ENCODE results near the gene RPL27A.

Gene RPL27A

GRCh38 chr11:8682303-8683114, at the start of gene RPL27A, which contains the start of gene TRIM66:
TSS of gene RPL27A (plus strand) at chr11:8682792. CDS start at chr11:8682814, 22 bp downstream.
TSS of gene TRIM66 (minus strand) at chr11:8682665. CDS start at chr11:8672274, 10,391 bp downstream.
- Histone ChIP-seq H3K9ac (ENCODE audit: low read depth, low read length) (peak within 1 kb of the TSS; percentile 100), H3K27ac (ENCODE audit: low read length) (peak within 1 kb of the TSS; percentile 96), H3K27me3 (ENCODE audit: insufficient read depth, low read length) (no peaks in the 10 kb centered on the region), H3K4me1 (ENCODE audit: insufficient read depth, low read length) (no peaks in the 10 kb centered on the region; the same call in 1 of the 2 replicates), H3K9me3 (ENCODE audit: insufficient read depth, low read depth, low read length) (no peaks in the 10 kb centered on the region), H3K4me3 (ENCODE audit: low read length) (peak within 1 kb of the TSS; percentile 82), H3K36me3 (ENCODE audit: insufficient read depth, low read depth, low read length) (peaks cover 53% of the 10 kb centered on the region)

GRCh38 chr11:8634498-8634897, 48.1 kb upstream of the RPL27A start:
- no peaks in the 10 kb centered on the region for H3K27me3 ChIP-seq (ENCODE audit: insufficient read depth, low read length)
- no peak overlapping the region for H3K27ac ChIP-seq (ENCODE audit: low read length)
- no peak overlapping the region for H3K4me3 ChIP-seq (ENCODE audit: low read length)
- no peaks in the 10 kb centered on the region for H3K9me3 ChIP-seq (ENCODE audit: insufficient read depth, low read depth, low read length)
- H3K4me1 ChIP-seq (ENCODE audit: insufficient read depth, low read length): no peaks in the 10 kb centered on the region
- H3K9ac ChIP-seq (ENCODE audit: low read depth, low read length): no peak overlapping the region
- peaks cover 26% of the 10 kb centered on the region for H3K36me3 ChIP-seq (ENCODE audit: insufficient read depth, low read depth, low read length)

- no peaks in the 10 kb centered on the region for H3K9me3 ChIP-seq (ENCODE audit: insufficient read depth, low read depth, low read length)
- no peak overlapping the region for H3K4me3 ChIP-seq (ENCODE audit: low read length)
- H3K27me3 ChIP-seq (ENCODE audit: insufficient read depth, low read length): no peaks in the 10 kb centered on the region
- H3K27ac ChIP-seq (ENCODE audit: low read length): no peak overlapping the region
- peaks cover 26% of the 10 kb centered on the region for H3K36me3 ChIP-seq (ENCODE audit: insufficient read depth, low read depth, low read length)
- no peak overlapping the region for H3K9ac ChIP-seq (ENCODE audit: low read depth, low read length)
- peaks cover 7% of the 10 kb centered on the region; the same call in 1 of the 2 replicates for H3K4me1 ChIP-seq (ENCODE audit: insufficient read depth, low read length)
These were observed 46.5 kb upstream of the RPL27A start for GRCh38 chr11:8636127-8636526.

- Histone ChIP-seq H3K4me3 (ENCODE audit: low read length) (no peak overlapping the region), H3K27me3 (ENCODE audit: insufficient read depth, low read length) (no peaks in the 10 kb centered on the region), H3K9me3 (ENCODE audit: insufficient read depth, low read depth, low read length) (no peaks in the 10 kb centered on the region), H3K4me1 (ENCODE audit: insufficient read depth, low read length) (peaks cover 8% of the 10 kb centered on the region; the same call in 1 of the 2 replicates), H3K36me3 (ENCODE audit: insufficient read depth, low read depth, low read length) (peaks cover 23% of the 10 kb centered on the region), H3K27ac (ENCODE audit: low read length) (no peak overlapping the region), H3K9ac (ENCODE audit: low read depth, low read length) (no peak overlapping the region)
These were observed 44.3 kb upstream of the RPL27A start for GRCh38 chr11:8638300-8638699.

- H3K27ac ChIP-seq (ENCODE audit: low read length): no peak overlapping the region
- peaks cover 8% of the 10 kb centered on the region; the same call in 1 of the 2 replicates for H3K4me1 ChIP-seq (ENCODE audit: insufficient read depth, low read length)
- no peak overlapping the region for H3K9ac ChIP-seq (ENCODE audit: low read depth, low read length)
- no peaks in the 10 kb centered on the region for H3K9me3 ChIP-seq (ENCODE audit: insufficient read depth, low read depth, low read length)
- peaks cover 16% of the 10 kb centered on the region for H3K36me3 ChIP-seq (ENCODE audit: insufficient read depth, low read depth, low read length)
- H3K27me3 ChIP-seq (ENCODE audit: insufficient read depth, low read length): no peaks in the 10 kb centered on the region
- H3K4me3 ChIP-seq (ENCODE audit: low read length): no peak overlapping the region
These were observed 42.9 kb upstream of the RPL27A start for GRCh38 chr11:8639655-8640054.

GRCh38 chr11:8640267-8640906, 42.2 kb upstream of the RPL27A start:
- Histone ChIP-seq H3K4me3 (ENCODE audit: low read length) (no peak overlapping the region), H3K4me1 (ENCODE audit: insufficient read depth, low read length) (peaks cover 8% of the 10 kb centered on the region; the same call in 1 of the 2 replicates), H3K27ac (ENCODE audit: low read length) (no peak overlapping the region), H3K27me3 (ENCODE audit: insufficient read depth, low read length) (no peaks in the 10 kb centered on the region), H3K36me3 (ENCODE audit: insufficient read depth, low read depth, low read length) (peaks cover 17% of the 10 kb centered on the region; the same call in 1 of the 2 replicates), H3K9me3 (ENCODE audit: insufficient read depth, low read depth, low read length) (no peaks in the 10 kb centered on the region), H3K9ac (ENCODE audit: low read depth, low read length) (peak overlapping the region; percentile 48; the same call in 1 of the 2 replicates)

GRCh38 chr11:8641332-8641731, 41.3 kb upstream of the RPL27A start:
- no peaks in the 10 kb centered on the region for H3K27me3 ChIP-seq (ENCODE audit: insufficient read depth, low read length)
- H3K4me3 ChIP-seq (ENCODE audit: low read length): no peak overlapping the region
- peak overlapping the region; percentile 48; the same call in 1 of the 2 replicates for H3K9ac ChIP-seq (ENCODE audit: low read depth, low read length)
- peaks cover 26% of the 10 kb centered on the region for H3K36me3 ChIP-seq (ENCODE audit: insufficient read depth, low read depth, low read length)
- H3K9me3 ChIP-seq (ENCODE audit: insufficient read depth, low read depth, low read length): no peaks in the 10 kb centered on the region
- H3K27ac ChIP-seq (ENCODE audit: low read length): no peak overlapping the region
- peaks cover 8% of the 10 kb centered on the region; the same call in 1 of the 2 replicates for H3K4me1 ChIP-seq (ENCODE audit: insufficient read depth, low read length)

GRCh38 chr11:8642196-8642841, 40.3 kb upstream of the RPL27A start:
- no peak overlapping the region for H3K9ac ChIP-seq (ENCODE audit: low read depth, low read length)
- peaks cover 25% of the 10 kb centered on the region for H3K36me3 ChIP-seq (ENCODE audit: insufficient read depth, low read depth, low read length)
- no peaks in the 10 kb centered on the region for H3K27me3 ChIP-seq (ENCODE audit: insufficient read depth, low read length)
- H3K4me3 ChIP-seq (ENCODE audit: low read length): no peak overlapping the region
- no peak overlapping the region for H3K27ac ChIP-seq (ENCODE audit: low read length)
- no peaks in the 10 kb centered on the region for H3K9me3 ChIP-seq (ENCODE audit: insufficient read depth, low read depth, low read length)
- H3K4me1 ChIP-seq (ENCODE audit: insufficient read depth, low read length): peaks cover 8% of the 10 kb centered on the region; the same call in 1 of the 2 replicates

GRCh38 chr11:8646873-8647272, 35.7 kb upstream of the RPL27A start:
- Histone ChIP-seq H3K9me3 (ENCODE audit: insufficient read depth, low read depth, low read length) (no peaks in the 10 kb centered on the region), H3K4me1 (ENCODE audit: insufficient read depth, low read length) (no peaks in the 10 kb centered on the region), H3K36me3 (ENCODE audit: insufficient read depth, low read depth, low read length) (peaks cover 20% of the 10 kb centered on the region), H3K9ac (ENCODE audit: low read depth, low read length) (no peak overlapping the region), H3K27ac (ENCODE audit: low read length) (no peak overlapping the region), H3K4me3 (ENCODE audit: low read length) (no peak overlapping the region), H3K27me3 (ENCODE audit: insufficient read depth, low read length) (no peaks in the 10 kb centered on the region)

- peaks cover 20% of the 10 kb centered on the region for H3K36me3 ChIP-seq (ENCODE audit: insufficient read depth, low read depth, low read length)
- H3K9me3 ChIP-seq (ENCODE audit: insufficient read depth, low read depth, low read length): no peaks in the 10 kb centered on the region
- no peak overlapping the region for H3K27ac ChIP-seq (ENCODE audit: low read length)
- no peaks in the 10 kb centered on the region for H3K4me1 ChIP-seq (ENCODE audit: insufficient read depth, low read length)
- no peak overlapping the region for H3K9ac ChIP-seq (ENCODE audit: low read depth, low read length)
- no peak overlapping the region for H3K4me3 ChIP-seq (ENCODE audit: low read length)
- no peaks in the 10 kb centered on the region for H3K27me3 ChIP-seq (ENCODE audit: insufficient read depth, low read length)
These were observed 33.2 kb upstream of the RPL27A start for GRCh38 chr11:8649361-8649760.

- Histone ChIP-seq H3K27ac (ENCODE audit: low read length) (no peak overlapping the region), H3K36me3 (ENCODE audit: insufficient read depth, low read depth, low read length) (peaks cover 18% of the 10 kb centered on the region), H3K4me1 (ENCODE audit: insufficient read depth, low read length) (no peaks in the 10 kb centered on the region), H3K27me3 (ENCODE audit: insufficient read depth, low read length) (no peaks in the 10 kb centered on the region), H3K4me3 (ENCODE audit: low read length) (no peak overlapping the region), H3K9me3 (ENCODE audit: insufficient read depth, low read depth, low read length) (no peaks in the 10 kb centered on the region), H3K9ac (ENCODE audit: low read depth, low read length) (no peak overlapping the region)
These were observed 32.1 kb upstream of the RPL27A start for GRCh38 chr11:8650401-8650990.

All from iPS-20b (cell line).